Measurements from ENCODE around the gene ARMH3.

The ARMH3 gene

DNA sequence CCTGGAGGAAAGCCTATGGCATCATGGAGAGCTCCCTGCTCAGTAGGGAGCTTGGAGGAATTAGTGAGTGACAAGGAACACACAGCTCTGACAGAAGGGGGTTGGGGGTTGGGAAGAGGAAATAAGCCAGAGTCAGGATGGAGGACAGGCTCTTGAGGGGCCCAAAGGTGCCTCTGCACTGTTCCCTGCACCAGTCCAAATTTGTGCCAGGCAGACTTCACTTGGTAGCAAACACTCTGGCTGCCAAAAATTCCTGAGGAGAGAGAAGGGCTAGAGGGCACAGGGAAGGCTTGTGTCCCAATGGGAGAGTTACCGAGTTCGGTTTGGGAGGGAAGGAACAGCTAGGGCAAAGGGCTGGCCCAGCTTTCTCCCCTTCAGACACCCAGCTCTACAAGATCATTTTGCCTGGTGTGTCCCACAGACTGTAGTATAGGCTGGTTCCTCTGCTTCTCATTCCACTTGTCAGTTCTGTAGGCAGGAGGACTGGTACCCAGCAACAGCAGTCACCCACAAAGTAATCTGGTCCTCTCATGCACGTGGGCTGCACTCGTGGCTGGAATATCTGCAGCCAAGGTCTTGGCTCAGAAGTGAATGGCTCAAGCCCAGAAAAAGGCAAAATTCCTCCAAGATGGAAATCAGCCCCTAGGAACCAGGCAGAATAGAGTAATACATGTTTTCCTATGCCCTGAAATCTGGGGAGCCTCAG is 204.4 kb downstream of the ARMH3 start:
- no peak for DNase-seq

DNA sequence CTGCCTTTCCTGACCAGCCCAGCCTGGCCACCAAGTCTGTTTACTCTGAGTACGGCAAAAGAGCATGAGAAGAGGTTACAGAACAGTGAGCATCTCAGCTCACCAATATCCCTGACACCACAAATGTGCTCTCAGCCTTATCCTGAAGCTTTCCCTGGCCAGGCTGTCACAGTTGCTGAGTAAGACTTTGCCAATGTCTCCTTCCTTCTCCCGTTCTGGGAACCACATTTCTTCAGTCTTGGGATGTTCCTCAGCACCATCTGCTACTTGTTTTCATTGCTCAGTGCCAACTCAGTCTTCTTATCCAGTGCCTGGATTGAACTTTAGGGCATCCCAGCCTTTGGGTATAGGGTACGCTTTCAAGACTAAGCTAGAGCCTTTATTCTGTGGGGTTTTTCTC is 205.2 kb downstream of the ARMH3 start:
- no peak for DNase-seq

DNA sequence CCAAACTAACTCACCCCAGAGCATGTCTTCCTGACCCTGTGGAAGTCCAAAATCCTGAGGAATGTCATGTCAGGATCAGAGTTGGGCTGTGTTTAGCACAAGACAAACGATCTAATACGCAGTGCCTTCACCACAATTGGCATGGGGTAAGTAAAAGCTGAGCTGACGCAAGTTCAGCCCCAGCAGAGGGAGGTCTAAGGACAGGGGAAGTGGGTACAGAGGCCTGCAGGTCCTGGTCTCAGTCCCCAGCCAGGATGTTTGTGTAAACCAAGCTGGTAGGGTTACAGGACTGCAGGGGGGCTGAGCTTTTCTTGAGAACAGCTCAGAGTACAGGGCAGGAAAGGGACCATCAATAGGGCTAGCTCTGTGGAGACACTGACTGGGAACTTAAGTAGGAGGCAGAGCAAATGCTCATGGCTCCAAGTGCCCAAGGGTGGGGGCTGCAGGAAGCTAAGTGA is 207.1 kb downstream of the ARMH3 start:
- DNase-seq: no peak

DNA sequence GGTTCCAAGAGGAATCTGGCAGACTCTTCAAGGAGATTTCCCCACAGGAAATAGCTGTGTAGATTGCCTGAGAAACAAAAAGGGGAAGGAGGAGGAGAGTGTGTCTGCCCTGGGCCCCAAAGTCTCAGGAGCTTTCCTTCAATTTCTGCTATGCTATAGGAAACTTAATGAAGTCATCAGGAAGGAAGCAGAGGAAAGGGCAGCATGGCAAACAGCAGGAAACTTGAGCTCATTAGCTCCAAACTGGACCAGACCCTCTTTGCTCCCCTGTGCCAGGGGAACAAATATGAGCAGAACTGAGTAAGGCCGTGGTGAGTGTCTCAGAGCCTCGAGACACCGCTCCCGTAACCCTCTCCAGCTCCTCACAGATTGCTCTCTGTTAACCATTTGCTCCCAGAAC is 207.6 kb downstream of the ARMH3 start:
- no peak for DNase-seq

DNA sequence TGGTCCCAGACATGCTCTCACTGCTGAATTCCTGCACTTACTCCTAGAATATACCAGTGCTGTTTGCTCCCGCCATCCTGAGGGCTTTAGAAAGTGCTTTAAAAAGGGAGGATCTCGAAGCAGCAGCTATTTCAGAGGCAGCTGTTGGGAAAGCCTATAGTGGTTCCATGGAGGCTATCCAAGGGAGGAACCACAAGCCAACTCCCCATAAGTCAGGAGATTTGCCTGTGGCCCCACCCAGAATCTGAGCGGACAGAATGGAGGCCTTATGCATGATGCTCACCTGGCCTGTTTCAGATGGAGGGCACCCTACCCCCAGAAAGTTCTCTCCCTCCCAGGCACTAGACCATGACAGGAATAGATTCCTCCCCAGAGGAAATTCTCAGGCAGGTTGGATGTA is 210.1 kb downstream of the ARMH3 start:
- DNase-seq: no peak

DNA sequence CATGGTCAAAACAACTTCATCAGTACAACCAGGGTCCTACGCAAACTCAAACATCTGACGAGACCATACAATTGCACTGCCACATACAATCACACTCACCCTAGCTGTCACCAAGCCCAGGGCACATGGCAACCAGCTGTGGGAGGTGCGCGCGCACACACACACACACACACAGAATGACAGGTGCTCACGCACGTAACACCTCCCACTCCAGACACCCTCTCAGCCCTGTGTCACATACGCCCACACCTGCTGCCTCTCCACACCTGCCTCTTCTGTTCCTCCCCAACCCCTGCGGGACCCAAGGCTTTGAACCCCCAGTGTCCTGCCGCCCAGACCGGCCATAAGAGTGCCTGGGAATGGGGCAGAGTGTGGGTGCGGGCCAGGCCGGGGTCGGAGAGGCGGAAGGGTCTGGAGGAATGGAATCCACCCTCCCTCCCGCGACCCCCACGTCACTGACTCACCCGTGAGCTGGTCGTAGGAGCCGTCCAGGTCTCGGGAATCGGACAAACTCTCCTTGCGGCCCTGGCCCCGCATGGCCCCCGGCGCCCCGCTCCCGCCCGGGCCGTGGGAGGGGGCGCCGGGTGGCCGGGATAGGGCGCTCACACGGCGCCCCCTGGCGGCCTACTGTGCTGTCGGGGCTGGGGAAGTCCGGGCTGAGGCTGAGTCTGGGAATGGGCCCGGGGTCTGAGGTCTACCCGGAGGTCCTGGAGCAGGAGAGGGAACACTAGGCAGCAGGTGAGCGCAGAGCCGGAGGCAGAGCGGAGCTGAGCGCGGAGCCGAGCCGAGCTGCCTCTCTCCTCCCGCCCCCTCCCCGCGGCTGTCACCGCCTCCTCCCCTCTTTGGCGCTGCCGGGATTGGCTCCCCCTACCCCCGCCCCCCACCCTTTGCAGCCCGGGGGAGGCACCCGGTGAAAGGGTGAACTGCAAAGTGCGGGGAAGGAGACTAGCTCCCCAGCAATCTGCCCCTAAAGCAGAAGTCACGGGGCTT is 212.6 kb downstream of the ARMH3 start, which contains the start of gene KCNIP2:
KCNIP2 (minus strand) TSS at position 769 of the 990 bp plus-strand sequence; CDS start at position 537, 232 bp downstream.
- DNase-seq: peak; percentile 51

DNA sequence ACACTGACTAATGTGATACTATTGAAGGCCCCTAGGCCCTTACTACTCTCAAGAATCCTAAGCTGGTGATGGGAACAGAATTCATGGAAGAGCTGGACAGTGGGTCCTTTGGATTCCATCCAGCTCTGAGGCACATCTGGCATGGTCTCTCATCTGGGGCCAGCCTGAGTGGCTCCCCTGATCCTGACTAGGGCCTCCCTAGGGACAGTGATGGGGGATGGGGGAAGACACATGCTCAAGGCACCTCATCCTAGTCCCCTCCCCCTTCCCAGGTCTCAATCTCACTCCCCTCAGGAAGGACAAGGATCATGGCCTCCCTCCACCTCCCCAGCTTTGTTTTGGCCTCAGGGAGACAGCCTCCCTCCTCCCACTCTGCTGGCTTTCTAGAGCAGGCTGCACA is 214.1 kb downstream of the ARMH3 start:
- DNase-seq: no peak

DNA sequence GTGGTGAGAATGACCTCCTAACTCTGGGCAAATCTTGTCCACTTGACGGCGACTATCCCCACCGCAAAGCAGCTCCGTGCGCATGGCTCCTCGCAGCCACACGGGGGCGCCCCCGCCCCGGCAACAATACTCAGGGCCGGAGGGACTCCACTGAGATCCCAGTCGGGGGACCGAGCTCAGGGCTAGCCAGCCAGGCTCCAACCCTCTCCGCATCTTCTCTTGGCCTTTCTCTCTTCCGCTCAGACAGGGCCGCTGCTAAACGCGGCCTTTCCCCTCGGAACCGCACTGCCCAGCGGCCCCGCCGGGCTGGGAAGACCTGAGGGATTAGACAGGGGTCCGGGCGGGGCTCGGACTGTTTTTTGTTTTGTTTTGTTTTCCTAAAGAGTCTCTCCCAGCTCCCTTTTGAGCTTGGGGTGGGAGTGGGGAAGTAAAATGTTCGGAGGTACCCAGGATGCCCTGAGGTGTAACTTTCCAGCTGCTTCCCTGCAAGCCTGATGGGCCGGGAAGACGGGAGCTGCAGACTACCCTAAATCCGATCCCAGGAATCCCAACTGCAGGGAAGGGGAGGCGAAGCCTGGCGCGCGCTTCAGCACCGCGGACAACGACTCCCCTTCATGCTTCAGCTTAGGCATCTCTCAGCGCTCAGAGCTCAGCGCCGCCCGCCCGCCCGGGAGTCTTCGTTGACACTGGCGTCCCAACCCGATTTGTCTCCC is 215.1 kb downstream of the ARMH3 start:
- DNase-seq: peak; percentile 89

DNA sequence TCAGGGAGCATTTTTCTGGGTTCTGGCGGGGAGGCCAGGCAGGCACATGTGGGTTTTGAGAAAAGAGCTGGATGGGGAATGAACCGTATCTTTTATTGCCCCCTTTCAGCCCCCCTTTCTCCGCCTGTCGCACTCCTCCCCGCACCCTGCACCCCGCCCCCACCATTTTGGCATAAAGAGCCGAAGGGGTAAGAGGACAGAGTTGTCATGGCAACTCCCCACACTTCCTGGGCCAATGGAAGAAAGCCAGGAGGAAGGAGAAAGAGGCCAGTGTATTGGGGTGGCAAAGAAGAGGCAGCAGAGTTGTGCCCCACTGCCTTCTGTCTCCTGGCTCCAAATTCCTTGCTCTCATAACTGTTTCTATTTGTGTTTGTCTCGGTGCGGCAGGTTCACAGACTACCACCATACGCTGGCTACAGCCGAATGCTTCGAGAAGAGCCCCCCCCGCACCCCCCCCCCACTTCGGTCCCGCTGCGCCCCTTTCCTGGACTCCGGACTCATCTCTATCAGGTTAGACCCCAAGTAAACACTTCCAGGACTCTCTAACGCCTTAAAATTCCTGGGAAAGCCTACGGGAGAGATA is 215.8 kb downstream of the ARMH3 start:
- no peak for DNase-seq

DNA sequence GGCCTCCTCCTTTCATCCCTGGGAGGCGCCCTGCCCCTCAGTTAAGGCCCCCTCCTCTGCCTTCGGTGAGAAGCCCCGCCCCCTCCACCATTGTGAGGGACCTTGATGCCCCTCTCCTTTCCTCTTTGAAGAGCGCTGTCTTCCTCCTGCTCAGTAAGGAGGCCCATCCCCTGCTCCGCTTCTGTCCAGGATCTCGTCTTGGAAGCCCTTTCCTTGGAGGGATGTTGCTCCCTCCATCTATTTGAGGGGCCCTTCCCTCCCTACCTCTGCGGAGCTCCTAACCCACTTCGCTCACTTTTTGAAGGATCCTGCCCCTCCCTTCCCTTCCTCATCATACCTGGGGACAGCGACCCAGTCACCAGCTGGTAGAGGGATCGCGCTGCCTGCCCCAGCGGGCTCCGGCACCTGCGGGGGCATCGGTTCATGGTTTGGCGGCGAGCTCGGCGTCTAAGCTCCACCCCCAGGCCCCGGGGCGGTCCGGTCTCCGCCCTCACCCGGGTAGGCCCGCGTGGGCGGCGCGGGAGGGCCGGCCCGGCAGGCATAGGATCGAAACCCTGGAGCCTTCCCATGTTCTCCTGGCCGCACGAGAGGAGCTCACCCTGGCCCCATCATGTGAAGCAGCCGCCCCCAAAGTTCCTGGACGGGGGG is 216.4 kb downstream of the ARMH3 start:
- peak; percentile 74 for DNase-seq

DNA sequence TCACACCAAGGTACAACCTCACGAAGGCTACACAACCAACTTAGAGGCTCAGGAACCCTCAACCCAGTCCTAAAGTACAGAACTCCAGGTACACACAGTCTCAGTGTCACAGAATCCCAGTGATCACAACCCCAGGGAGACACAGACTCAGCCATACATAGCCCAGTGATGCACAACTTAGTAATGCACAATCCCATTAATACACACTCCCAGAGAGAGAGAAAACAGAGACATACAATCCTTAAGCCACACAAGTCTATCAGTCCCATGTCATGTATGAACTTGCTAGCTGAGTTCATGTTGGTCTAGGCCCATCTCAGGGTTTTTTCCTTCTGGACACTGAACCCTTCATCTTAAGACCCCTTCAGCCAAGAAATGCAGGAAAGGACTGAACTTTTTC is 217.0 kb downstream of the ARMH3 start:
- no peak for DNase-seq

DNA sequence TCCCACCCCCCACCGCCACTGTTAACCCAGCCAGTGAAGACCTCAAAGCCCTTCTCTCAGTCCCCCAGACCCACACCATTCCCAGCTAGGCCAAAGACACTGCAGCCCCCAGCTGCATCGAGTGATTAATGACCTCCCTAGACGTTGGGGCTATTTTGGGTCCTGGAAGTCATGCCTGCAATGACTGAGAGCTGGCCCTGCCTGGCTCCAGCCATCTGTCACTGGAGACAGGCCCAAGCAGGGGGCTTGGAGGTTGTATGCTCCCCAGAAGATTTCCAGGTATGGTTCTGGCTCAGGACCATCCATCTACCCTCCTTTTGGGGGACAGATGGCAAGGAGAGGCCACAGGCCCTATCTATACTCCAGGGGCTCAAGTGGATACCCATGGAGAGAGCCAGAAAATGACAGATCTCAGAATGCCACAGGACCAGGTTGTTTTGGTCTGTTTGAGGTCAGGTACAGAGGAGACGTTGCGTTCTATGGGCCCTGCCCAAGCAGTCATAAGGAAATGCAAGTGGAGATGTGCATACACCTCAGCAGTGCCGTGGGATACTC is 217.5 kb downstream of the ARMH3 start:
- no peak for DNase-seq

DNA sequence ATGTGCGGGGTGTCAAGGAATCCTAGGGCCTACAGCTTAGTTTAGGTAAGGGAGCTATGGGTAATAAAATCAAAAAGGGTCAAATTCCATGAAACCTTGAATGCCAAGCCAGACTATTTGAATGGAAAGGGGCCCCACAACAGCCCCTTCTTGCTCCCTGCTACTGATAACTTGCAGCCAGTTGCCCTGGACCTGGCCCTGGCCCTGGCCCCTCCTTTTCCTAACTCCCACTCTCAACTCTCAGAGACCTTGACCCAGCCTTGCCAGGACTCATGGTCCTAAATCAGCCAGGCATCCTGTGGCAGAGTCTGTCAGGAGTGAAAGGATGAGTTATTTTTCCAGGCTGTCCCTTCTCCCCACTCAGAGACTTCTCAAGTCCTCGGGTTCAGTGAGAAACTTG is 218.2 kb downstream of the ARMH3 start:
- DNase-seq: no peak

DNA sequence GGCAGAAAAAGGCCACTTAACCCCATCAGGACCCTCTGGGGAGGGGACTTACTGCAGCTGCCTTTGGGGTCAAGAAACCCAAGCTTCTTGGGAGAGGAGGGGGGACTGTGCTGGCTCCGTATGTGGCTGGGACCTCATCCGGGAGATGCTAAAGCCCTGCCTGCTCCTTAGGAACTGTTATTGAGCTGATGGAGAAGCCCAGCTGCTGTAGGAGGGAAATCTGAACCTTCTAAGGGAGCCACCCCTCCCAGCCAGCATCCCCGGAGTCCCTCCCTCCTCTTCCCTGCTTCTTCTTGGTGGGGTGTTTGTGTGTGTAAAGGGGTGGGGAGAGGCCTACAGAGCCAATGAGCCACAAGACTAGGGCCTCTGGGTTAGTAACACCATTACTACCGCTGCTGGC is 220.6 kb downstream of the ARMH3 start:
- DNase-seq: no peak

DNA sequence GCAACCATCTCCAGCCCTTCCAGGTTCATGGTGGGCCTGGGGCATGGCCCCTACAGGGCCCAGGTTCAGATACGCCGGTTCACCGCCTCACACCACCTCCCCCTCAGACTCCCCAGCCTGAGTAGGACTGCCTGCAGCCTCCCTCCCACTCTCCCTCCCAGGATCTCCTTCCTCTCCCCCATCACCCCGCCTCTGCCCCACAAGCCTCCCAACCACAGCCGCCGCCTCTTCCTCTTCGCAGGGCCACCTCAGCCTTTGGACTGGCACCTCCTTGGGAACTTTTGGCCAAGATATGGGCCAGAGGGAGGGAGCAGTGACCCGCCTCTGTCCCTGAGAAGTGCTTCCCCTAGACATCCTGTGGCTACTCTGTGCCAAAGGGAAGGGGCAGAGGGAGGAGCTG is 221.6 kb downstream of the ARMH3 start:
- DNase-seq: no peak

DNA sequence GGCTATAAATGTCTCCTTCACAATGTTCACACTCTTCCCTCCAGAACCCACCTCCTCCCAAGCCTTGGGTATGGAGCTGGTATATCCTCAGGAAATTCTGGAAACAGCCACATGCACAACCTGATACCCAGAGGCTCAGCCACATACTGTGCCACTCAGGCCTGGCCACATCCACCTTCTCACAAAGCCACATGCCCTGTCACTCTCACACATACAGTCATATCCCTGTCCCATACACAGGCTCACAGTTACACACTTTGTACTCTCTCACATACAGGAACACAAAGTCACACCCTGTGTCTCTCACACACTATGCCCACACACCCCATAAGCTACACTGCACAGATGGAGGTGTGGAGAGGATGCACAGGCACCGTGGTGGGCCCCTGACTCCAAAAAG is 222.5 kb downstream of the ARMH3 start:
- DNase-seq: no peak

DNA sequence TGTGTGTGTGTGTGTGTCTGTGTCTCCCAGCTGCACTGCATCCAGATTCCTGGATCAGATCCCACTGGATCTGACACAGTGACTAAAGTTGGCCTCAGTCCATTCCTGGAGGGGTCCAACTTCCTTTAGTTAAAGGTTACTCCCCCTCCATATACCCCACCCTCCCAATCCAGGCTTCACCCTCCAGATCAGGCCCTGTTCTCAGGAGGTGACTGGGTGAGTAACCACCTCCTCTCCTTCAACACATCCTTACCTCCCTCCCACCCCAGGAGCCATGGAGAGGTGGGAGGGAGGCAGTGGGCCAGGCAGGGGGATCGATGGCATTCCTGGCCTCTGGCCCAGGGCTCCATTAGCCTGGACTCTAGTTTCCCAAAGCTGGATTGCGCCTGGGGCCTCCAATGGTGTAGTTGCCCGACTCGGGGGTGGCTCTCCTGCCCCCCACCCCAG is 223.6 kb downstream of the ARMH3 start:
- no peak for DNase-seq

DNA sequence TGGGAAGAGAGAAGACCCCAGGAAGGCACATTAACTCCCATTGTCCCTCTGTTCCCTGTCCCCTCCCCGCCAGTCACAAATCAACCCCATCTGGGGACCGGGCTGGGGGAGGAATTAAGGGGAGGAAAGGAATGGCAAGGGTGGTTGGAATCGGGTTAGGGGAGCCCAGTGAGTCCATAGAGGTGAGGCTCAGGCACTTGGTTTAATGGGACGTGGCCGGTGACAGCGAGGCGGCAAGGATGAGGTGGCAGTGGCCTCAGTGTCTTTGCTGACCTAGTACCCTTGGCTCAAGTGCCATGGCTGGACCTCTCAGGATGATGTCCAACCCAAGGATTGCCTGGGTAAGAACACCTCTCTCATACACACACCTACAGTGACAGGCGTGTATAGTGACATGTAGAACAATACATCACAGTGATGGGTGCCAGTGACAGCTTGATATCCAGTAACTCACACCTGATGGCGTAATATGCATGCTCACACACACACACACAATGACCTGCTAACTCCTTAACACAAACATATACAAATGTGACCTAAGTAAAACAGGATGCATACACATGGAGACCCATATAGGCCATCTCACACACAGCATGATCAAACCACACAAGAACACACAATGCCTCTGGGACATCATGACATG is 224.7 kb downstream of the ARMH3 start:
- DNase-seq: no peak

DNA sequence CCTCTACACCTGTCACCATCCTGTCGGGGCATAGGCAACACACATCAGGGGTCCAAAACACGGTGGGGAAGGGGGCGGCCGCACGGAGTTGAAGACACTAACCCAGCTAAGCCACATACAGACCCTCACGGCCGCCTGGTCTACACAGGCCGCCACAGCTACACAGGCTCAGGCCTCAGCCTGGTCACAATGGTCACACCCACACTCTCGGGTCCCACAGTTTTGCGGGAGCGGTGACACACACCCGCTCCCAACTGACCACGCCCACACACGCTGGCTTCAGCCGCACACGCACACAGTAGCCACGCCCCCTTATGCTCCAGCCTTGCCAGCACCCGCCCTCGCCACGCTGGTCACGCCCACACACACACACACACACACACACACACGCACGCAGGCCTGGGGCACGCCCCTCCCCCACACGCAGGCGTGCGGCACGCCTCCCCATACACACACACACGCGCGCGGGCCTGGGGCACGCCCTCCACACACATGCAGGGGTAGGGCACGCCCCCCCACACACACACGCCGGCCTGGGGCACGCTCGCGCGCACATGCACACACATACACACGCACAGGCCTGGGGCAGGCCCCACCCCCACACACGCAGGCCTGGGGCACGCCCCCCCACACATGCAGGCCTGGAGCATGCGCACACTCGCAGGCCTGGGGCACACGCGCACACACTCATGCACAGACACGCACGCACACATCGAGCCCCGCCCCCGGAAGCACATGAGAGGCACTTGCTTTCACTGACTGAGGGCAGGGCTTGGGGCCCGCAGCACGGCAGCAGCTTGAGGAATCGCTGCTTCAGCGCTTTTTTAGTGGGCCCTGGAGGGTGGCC is 225.4 kb downstream of the ARMH3 start:
- DNase-seq: peak; percentile 93

DNA sequence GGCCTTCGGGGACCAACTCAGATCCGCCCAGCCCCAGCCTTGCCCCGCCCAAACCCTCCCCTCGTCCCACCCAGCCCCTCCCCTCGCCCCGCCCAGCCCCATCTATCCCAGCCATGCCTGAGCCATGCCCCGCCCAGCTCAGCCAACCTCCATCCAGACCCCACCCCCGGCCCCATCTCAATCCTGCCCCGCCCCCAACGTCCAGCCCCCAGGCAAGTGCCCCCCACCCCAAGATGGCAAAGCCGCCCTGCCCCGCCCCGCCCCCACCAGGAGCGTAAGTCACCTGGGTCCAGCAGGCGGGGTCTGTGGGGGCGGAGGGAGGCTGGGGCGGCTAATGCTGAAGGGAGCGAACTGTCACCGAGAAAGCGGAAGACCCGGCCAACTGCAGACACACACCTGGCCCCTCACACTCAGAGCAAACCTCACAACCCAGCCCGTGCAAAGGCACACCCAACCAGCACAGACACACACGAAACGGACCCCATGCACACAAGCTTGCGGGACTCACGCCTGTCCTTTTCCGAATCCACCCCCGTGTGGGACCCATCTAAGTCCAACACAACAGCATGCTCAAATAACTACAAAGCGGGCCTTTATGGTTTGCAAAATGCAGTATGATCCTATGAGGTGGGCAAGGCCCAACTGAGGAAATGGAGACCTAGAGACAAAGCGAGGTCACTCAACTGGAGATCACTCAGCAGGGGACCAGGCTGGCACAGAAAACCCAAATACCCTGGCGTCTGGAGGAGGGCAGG is 226.2 kb downstream of the ARMH3 start:
- DNase-seq: peak; percentile 68
